HG02678 (cell line): ENCODE data around the gene CCR5.

Experiments used
- ATAC-seq: cut with Tn5 transposase; IDR thresholded peaks from one replicate; pipeline ENCODE4 v1.9.1; 2021; ENCODE audit warnings: mild to moderate bottlenecking, moderate library complexity; ENCODE audit not compliant: unreplicated experiment

Gene CCR5

DNA sequence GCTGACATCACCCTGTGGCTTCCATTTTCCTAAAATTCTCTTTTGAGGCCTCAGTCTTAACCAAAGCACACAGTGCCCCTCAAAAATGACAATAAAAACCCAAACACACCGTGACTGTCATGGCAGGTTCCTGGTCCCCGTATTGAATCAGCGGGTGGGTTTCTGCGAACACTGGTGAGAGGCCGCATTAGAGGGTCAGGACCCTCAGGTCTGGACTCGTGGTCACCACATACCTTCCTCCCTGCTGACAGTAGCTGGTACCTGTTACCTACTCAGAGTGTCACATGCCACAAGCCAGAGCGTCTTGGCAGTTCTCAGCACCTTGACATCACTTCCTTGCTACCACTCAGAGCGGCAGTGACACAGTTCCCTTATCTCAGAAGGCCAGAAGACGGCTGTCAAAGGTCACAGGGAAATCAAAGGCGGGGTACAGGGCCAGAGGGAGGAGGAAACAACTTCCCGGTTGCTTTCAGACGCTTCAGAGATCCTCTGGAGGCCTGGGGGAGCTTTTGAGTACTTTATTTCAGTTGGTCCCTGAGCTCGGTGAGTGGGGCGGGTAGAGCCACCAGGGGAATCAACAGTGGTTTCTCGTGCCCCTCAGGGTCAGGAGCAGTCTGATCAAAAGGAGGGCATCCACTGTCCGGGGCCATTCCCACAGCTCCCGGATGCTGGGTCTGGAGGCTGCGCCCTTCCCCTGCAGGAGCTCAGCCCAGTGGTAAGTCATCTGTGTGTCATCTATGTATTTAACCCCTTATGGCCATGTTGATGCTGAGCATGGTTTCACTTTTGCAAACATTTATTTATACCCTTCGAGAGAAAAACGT, 36.3 kb downstream of the CCR5 start, which contains the start of the genes CCR5AS and CCRL2:
Gene CCR5AS (minus strand): TSS at position 279 of the 824 bp plus-strand sequence.
Gene CCRL2 (plus strand): TSS at position 472 of the 824 bp plus-strand sequence. CDS start 821 bp downstream, outside the sequence.
- ATAC-seq, result no peak

DNA sequence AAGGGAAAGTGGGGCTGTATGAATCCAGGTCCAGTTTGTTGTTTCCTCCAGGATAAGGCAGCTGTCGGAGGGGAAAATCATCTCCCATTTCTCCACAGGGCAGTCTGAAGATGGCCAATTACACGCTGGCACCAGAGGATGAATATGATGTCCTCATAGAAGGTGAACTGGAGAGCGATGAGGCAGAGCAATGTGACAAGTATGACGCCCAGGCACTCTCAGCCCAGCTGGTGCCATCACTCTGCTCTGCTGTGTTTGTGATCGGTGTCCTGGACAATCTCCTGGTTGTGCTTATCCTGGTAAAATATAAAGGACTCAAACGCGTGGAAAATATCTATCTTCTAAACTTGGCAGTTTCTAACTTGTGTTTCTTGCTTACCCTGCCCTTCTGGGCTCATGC, 37.2 kb downstream of the CCR5 start:
- no peak for ATAC-seq

GRCh38 chr3:46408853-46409252, 38.1 kb downstream of the CCR5 start:
- no peak for ATAC-seq

DNA sequence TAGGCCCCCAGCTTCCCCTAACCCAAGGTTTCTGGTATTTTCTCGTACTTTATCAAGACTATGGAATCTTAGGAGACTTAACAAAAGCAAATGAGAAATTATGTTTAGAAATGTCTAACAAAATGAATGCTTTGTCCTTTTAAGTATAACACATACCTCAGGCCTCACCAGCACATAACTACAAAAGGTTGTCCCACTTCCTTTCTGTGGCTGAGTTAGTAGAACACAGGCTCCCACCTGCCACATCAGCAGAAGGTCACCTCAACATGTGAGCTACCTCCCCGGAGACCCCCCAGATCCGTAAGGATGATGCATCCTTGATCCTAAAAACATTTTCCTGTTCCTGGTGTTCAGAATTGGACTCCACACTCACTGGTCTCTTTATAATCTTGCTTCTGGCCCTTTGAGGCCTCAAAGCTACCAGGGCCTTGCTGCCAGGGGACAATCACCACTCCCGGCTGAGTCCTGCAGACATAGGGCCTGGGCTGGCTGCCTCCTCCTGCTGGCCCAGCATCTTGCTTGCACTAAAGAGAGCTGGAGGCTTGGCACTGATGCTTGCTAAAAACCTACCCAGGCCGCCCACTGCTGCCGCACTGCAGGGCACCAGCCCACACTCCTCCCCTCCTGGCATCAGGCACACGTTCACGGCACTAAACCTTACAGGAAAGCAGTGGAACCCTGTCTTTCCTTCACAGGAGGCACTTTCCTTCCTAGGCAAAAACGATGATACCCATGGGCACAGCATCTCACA, 39.2 kb downstream of the CCR5 start:
- no peak for ATAC-seq

DNA sequence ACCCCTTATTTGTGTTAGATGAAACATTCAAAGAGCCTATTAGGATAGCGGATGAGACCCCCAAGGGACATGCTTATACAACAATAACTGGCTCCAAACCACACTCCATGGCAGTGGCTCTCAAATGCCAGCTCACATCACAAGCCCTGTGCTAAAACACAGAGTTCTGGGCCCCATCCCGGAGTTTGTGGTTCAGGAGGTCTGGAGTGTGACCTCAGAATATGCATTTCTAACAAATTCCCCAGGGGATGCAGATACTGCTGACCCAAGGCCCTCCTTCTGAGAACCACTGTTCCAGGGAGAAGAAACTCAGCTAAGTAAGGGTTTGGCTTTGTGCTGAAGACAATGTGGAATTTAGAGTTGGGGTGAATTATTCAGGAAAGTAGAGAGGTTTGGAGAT, 39.9 kb downstream of the CCR5 start:
- no peak for ATAC-seq

DNA sequence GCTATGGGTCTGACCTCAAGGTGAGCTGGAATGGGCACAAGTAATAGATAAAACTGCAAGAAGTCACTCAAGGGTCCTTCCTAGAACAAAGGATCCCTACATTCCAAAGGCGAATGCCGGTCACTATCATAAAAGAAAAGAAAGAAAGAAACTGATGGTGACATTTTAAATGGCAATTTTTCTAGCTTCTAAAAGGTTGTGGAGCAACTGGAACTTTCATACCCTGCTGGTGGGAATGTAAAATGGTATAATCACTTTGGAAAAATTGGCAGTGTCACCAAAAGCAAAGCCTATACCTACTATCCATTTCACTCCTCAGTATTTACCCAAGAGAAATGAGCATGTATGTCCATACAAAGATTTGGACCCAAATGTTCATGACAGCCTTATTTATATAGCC, 40.5 kb downstream of the CCR5 start:
- ATAC-seq, result no peak

GRCh38 chr3:46412786-46413298, 42.1 kb downstream of the CCR5 start:
- ATAC-seq, result no peak

DNA sequence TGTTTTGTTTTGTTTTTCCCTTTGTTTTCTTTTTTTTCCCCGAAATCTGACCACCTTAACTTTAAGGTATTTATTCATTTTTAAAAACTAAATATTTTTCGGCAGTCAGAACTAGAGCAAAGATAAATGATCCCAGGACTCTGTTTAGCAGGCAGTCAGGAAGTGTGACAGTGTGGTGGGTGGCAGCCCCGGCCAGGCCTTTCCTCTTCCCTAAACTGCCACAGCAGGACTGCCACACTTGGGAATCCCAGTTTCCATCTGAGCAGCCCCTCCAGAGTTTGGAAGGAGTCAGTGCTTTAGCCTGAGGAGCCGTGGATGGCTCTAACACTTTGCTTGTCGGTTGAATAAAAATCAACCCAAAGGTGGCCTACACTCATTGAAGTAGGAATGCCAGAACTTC, 43.2 kb downstream of the CCR5 start:
- ATAC-seq, result no peak

GRCh38 chr3:46414739-46415138, 44.0 kb downstream of the CCR5 start:
- ATAC-seq, result no peak

DNA sequence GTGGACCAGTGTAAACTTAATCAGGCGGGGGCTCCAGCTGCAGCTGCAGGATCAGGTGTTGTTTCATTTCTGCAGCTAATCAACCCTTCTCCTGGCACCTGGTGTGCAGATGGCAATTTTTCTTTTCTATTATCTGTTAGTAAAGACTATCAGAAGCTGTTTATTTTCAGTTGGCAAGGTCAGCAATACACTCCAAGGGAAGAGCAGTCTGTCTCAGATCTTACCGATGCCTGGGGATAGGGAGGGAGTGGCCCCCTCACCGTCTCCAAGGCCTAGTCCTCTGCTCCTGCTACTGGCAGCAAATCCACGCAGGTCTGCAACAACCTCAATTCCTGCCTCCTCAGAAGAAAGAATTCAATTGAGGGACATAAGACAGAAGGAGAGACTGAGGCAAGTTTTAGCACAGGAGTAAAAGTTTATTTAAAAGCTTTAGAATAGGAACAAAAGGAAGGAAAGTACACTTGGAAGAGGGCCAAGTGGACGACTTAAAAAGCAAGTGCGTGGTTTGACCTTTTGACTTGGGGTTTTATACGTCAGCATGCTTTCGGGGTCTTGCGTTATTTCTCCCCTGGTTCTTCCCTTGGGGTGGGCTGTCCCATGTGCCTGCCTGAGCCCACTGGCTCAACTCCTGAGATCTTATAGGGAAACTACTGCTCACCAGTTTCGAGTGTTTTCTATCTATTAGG, 45.5 kb downstream of the CCR5 start:
- no peak for ATAC-seq

DNA sequence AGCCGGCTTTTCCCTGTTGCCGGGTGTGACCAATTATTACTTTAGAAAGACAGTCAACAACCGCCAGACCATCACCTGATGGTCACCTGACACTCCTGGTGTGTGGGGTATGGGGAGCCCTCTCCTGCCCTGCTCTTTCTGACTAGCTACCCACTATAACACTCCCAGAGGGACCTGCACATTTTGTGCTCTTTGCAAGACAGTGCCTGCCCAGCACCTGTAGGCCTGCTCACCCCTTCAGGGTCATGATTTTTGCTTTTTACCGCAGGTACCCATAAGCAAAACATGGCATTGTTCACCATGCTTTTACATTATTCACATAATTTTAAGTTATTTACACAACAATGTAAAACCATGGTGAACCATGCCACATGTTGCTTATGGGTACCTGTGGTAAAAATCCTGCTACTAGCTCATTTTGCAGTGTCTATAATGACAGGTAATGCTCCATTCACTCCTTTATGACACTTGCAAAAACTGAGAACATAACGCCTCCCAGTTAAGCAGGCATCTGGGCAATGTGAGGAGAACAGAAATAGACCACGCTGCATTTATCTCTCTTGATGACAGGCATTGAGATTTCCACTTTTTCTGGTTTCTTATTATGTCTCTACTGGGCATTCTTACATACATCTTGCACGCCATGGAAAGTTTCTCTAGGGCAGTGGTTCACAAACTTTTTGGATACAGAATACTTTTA, 46.2 kb downstream of the CCR5 start:
- no peak for ATAC-seq

- ATAC-seq, result no peak
These were observed 47.3 kb downstream of the CCR5 start for GRCh38 chr3:46417841-46418611.

DNA sequence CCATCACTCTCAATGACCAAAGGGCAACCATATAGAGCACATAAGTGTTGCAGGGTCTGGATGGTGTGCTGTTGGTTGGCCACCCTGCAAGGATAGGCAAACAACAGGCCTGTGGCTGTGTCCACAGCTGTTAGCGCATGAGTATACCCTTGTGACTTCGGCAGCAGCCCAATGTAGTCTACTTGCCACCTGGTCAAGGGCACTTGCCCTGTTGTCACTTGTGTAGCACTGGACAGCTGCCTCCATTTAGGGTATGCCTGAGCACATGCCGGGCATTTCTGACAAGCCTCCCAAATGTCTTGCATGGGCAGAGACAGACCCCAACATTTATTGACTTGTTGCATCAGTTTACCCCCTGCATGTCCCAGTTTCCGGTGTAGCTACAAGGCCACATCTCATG, 49.1 kb downstream of the CCR5 start:
- no peak for ATAC-seq

GRCh38 chr3:46420931-46421330, 50.2 kb downstream of the CCR5 start:
- no peak for ATAC-seq

DNA sequence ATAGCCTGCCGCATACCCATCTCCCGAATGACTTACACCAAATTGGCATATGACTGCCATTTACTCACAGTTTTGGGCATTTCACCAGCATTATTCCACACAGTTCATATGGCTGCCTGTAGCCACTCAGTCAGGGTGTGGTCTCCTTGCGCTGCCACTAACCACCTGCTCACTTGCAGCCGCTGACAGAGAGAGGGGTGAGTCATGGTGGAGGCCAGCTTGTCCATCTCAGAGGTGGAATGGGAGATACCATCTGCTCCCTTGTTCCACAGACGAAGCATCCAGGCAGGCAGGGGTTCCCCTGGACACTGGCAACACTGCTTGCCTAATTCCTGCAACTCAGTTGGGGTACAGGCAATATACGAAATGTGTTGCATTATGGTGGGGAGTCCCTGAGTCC, 51.9 kb downstream of the CCR5 start:
- ATAC-seq, result no peak

- no peak for ATAC-seq
These were observed 52.8 kb downstream of the CCR5 start for GRCh38 chr3:46423588-46423987.
